Measurements from ENCODE around the gene ACKR2. TPM values are rescaled to one million over a fixed set of nuclear protein-coding genes. Genes with fewer than 3 reads are reported as not detected.

The ACKR2 gene
- total RNA-seq, 1 experiment from 2014 or later: 0.45 TPM

DNA sequence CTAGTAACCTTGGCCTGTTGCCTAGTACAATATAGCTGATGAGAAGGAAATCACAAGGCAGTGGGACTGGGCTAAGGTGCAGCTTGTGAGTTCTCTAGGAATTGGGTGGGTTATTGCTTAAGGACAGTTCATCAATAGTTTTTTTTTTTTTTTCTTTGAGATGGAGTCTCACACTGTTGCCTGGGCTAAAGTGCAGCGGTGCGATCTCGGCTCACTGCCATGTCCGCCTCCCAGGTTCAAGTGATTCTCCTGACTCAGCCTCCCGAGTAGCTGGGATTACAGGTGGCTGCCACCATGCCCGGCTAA is 11.5 kb downstream of the ACKR2 start:
- H3K4me3 Mint-ChIP-seq (ENCODE audit: low read depth, unreplicated experiment): no peak overlapping the region
- BruUV-seq (replicated peaks): no TSS peak
- H3K27me3 Mint-ChIP-seq (ENCODE audit: unreplicated experiment): no peaks in the 10 kb centered on the region
- TF ChIP-seq, protein P1, sequence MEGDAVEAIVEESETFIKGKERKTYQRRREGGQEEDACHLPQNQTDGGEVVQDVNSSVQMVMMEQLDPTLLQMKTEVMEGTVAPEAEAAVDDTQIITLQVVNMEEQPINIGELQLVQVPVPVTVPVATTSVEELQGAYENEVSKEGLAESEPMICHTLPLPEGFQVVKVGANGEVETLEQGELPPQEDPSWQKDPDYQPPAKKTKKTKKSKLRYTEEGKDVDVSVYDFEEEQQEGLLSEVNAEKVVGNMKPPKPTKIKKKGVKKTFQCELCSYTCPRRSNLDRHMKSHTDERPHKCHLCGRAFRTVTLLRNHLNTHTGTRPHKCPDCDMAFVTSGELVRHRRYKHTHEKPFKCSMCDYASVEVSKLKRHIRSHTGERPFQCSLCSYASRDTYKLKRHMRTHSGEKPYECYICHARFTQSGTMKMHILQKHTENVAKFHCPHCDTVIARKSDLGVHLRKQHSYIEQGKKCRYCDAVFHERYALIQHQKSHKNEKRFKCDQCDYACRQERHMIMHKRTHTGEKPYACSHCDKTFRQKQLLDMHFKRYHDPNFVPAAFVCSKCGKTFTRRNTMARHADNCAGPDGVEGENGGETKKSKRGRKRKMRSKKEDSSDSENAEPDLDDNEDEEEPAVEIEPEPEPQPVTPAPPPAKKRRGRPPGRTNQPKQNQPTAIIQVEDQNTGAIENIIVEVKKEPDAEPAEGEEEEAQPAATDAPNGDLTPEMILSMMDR (IDR thresholded peaks at IDR 0.05; ENCODE audit: unreplicated experiment): no peak
- intact Hi-C loops (cut with micrococcal nuclease; ENCODE audit: unreplicated experiment): no loop called here
- no peaks in the 10 kb centered on the region for H3K9me3 Mint-ChIP-seq (ENCODE audit: low read depth, unreplicated experiment)
- peaks cover 21% of the 10 kb centered on the region for H3K4me1 Mint-ChIP-seq (ENCODE audit: low read depth, unreplicated experiment)
- DNase-seq: no peak
- CTCF ChIA-PET: interaction anchor here (0.6 to 2.2 kb wide), 6 partner anchors 9 to 740 kb away, joined by 3 to 10 read pairs (median 5); partner anchors contain the start of gene HIGD1A
- H3K27ac Mint-ChIP-seq (ENCODE audit: unreplicated experiment): no peak overlapping the region
- peaks cover 8% of the 10 kb centered on the region for H3K36me3 Mint-ChIP-seq (ENCODE audit: insufficient read depth, unreplicated experiment)

DNA sequence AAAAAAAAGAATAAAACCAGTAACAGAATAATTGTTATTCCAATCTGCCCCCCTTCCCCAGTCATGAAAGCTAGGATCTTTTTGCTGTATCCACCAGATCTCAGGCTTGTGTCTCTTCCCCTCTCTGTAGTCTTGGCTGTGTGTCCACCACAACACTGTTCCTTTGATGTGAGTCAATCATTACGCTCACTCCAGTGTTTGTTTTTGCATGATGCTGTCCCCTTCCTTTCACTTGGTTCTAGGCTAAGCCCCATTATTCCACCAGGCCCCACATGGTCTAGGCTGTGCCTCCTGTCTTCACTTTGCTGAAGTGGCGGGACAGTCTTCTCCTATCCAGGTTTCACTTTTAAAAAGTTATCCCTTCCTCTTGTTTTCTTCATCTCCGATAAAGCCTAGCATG is 13.6 kb downstream of the ACKR2 start:
- no peak for DNase-seq
- CTCF ChIA-PET: no interaction called here
- intact Hi-C loops (cut with micrococcal nuclease; ENCODE audit: unreplicated experiment): no loop called here
- Mint-ChIP-seq H3K27ac (ENCODE audit: unreplicated experiment) (no peak overlapping the region), H3K4me3 (ENCODE audit: low read depth, unreplicated experiment) (no peak overlapping the region), H3K9me3 (ENCODE audit: low read depth, unreplicated experiment) (no peaks in the 10 kb centered on the region), H3K4me1 (ENCODE audit: low read depth, unreplicated experiment) (peaks cover 36% of the 10 kb centered on the region), H3K27me3 (ENCODE audit: unreplicated experiment) (no peaks in the 10 kb centered on the region), H3K36me3 (ENCODE audit: insufficient read depth, unreplicated experiment) (peaks cover 8% of the 10 kb centered on the region)
- no TSS peak for BruUV-seq (replicated peaks)
- TF ChIP-seq, protein P1 (IDR thresholded peaks at IDR 0.05; ENCODE audit: unreplicated experiment): no peak

DNA sequence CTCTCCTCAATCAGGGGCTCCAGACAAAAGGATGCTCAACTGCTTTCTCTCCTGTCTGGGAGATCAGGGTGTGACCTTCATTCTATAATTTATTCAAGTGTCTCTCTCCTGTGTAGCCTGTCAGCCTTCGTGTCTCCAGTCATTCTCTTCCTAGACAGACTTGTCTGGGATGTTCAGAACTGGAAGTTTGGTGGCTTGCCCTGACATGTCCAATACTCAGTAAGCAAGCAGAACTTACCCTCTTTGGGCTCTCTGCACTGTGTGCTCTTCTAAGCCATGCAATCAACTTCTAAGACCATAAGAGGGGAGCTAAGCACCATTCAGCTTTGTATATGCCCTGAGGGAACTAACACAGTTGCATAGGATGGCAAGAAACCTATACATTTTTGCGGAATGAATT is 14.1 kb downstream of the ACKR2 start:
- intact Hi-C loops (cut with micrococcal nuclease; ENCODE audit: unreplicated experiment): no loop called here
- Mint-ChIP-seq H3K4me1 (ENCODE audit: low read depth, unreplicated experiment) (peaks cover 41% of the 10 kb centered on the region), H3K27ac (ENCODE audit: unreplicated experiment) (no peak overlapping the region), H3K4me3 (ENCODE audit: low read depth, unreplicated experiment) (no peak overlapping the region), H3K9me3 (ENCODE audit: low read depth, unreplicated experiment) (no peaks in the 10 kb centered on the region), H3K36me3 (ENCODE audit: insufficient read depth, unreplicated experiment) (peaks cover 8% of the 10 kb centered on the region), H3K27me3 (ENCODE audit: unreplicated experiment) (no peaks in the 10 kb centered on the region)
- no TSS peak for BruUV-seq (replicated peaks)
- no peak for DNase-seq
- TF ChIP-seq, protein P1 (IDR thresholded peaks at IDR 0.05; ENCODE audit: unreplicated experiment): no peak
- CTCF ChIA-PET: no interaction called here

DNA sequence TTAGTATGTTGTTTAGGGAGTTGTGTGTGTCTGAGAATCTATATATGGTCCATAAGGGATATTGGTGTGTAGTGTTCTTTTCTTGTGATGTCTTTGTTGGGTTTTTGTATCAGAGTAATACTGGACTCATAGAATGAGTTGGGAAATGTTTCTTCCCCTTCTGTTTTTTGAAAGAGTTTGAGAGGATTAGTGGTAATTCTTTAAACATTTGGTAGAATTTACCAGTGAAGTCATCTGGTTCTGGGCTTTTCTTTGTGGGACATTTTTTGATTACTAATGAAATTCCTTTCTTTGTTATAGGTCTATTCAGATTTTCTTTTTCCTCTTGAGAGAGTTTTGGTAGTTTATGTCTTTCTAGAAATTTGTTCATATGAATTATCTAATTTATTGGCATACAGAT is 16.9 kb downstream of the ACKR2 start:
- no TSS peak for BruUV-seq (replicated peaks)
- no peak for DNase-seq
- TF ChIP-seq, protein P1 (IDR thresholded peaks at IDR 0.05; ENCODE audit: unreplicated experiment): no peak
- Mint-ChIP-seq H3K9me3 (ENCODE audit: low read depth, unreplicated experiment) (no peaks in the 10 kb centered on the region), H3K4me3 (ENCODE audit: low read depth, unreplicated experiment) (no peak overlapping the region), H3K27ac (ENCODE audit: unreplicated experiment) (no peak overlapping the region), H3K36me3 (ENCODE audit: insufficient read depth, unreplicated experiment) (no peaks in the 10 kb centered on the region), H3K27me3 (ENCODE audit: unreplicated experiment) (no peaks in the 10 kb centered on the region), H3K4me1 (ENCODE audit: low read depth, unreplicated experiment) (peaks cover 56% of the 10 kb centered on the region)
- CTCF ChIA-PET: no interaction called here
- intact Hi-C loops (cut with micrococcal nuclease; ENCODE audit: unreplicated experiment): no loop called here

DNA sequence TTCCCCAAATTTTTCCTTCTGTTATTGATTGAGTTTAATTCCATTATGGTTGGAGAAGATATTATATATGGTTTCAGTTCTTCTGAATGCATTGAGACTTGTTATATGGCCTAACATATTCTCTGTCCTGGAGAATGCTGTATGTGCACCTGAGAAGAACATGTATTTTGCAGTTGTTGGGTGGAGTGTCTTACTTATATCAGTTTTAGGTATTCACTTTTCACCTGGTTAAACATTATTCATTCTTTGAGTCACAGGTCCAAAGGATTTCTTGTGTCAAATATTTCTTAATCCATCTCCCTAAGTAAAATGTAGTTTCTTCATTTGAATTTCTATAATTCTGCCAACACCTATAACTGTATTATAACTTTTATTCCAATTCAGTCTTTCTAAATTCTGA is 17.8 kb downstream of the ACKR2 start:
- TF ChIP-seq, protein P1 (IDR thresholded peaks at IDR 0.05; ENCODE audit: unreplicated experiment): no peak
- intact Hi-C loops (cut with micrococcal nuclease; ENCODE audit: unreplicated experiment): no loop called here
- no peaks in the 10 kb centered on the region for H3K27me3 Mint-ChIP-seq (ENCODE audit: unreplicated experiment)
- H3K27ac Mint-ChIP-seq (ENCODE audit: unreplicated experiment): no peak overlapping the region
- no peaks in the 10 kb centered on the region for H3K9me3 Mint-ChIP-seq (ENCODE audit: low read depth, unreplicated experiment)
- no peak for DNase-seq
- no peak overlapping the region for H3K4me3 Mint-ChIP-seq (ENCODE audit: low read depth, unreplicated experiment)
- CTCF ChIA-PET: no interaction called here
- H3K4me1 Mint-ChIP-seq (ENCODE audit: low read depth, unreplicated experiment): peaks cover 56% of the 10 kb centered on the region
- H3K36me3 Mint-ChIP-seq (ENCODE audit: insufficient read depth, unreplicated experiment): no peaks in the 10 kb centered on the region
- no TSS peak for BruUV-seq (replicated peaks)
